ENCODE data around the gene TACC2.

TACC2 gene

GRCh38 chr10:122213364-122213763, 224.4 kb downstream of the TACC2 start:
- H3K27ac ChIP-seq = no peak overlapping the region
- no peak for TF ChIP-seq ZFX (IDR thresholded peaks at IDR 0.05)
- TF ChIP-seq CTCF (conservative IDR thresholded peaks at IDR 0.05) = no peak

DNA sequence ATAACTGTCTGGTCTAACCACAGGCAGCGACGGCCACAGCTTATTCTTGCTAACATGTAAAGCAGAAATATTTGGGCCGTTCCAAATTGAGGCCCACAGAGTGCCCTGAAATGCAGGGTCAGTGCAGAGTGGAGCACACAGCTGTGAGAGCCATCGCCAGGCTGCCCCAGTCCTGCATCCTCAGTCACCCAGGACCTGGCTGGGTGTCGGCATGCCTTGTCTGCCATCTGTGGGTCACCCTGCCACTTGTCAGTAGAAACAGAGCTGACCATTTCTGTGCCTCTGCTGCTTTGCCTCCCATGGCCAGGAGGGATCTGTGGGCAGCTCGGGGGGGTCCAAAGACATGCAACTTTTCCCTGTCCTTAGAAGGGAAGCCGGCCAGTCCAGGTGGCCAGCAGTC, 224.8 kb downstream of the TACC2 start:
- no peak for TF ChIP-seq ZFX (IDR thresholded peaks at IDR 0.05)
- TF ChIP-seq CTCF (conservative IDR thresholded peaks at IDR 0.05) = no peak
- H3K27ac ChIP-seq = no peak overlapping the region

- TF ChIP-seq CTCF (conservative IDR thresholded peaks at IDR 0.05) (no peak), ZFX (IDR thresholded peaks at IDR 0.05) (no peak)
- no peak overlapping the region for H3K27ac ChIP-seq
These were observed 227.1 kb downstream of the TACC2 start for GRCh38 chr10:122216047-122216446.

- TF ChIP-seq ZFX (IDR thresholded peaks at IDR 0.05) (no peak), CTCF (conservative IDR thresholded peaks at IDR 0.05) (no peak)
- no peak overlapping the region for H3K27ac ChIP-seq
These were observed 230.4 kb downstream of the TACC2 start for GRCh38 chr10:122219340-122219739.

- TF ChIP-seq ZFX (IDR thresholded peaks at IDR 0.05) = no peak
- no peak for TF ChIP-seq CTCF (conservative IDR thresholded peaks at IDR 0.05)
- H3K27ac ChIP-seq = no peak overlapping the region
These were observed 231.8 kb downstream of the TACC2 start for GRCh38 chr10:122220736-122221135.

DNA sequence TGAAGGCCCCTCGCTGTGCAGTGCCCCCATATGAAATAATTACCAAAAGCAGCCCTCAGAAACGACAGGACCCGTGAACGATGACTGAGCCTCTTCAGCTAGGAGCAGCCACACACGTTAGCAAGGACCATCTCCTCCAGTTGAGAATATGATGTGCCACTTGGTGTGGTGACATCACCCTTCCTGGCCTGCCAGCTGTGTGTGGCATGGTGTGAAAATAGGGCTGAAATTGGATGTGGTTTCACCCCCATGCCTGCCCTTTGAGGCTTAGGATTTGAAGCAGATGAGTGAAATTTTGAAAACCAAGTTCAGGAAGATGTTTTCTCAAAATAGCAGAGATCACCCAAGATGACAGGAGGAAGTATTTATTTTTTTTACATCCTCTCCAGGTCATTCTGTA, 233.0 kb downstream of the TACC2 start:
- no peak for TF ChIP-seq ZFX (IDR thresholded peaks at IDR 0.05)
- no peak for TF ChIP-seq CTCF (conservative IDR thresholded peaks at IDR 0.05)
- H3K27ac ChIP-seq = no peak overlapping the region

DNA sequence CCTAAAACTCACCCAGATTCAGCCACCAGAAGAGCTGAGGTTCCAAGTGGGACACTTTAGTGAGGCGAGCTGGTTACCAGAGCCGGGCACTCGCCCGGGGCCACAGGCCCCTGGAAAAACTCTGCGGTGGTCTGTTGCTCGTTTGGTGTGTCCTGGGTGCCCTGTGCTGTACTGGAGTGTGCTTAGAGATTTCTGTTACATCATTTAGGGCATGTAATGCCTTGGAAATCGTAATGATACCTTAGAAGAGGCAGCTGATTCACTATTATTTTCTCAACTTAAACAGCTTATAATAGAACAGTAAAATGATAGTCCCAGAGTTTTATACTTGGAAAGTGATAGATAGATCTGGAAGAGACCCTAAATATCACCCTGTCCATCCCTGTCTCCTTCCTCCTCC, 233.7 kb downstream of the TACC2 start:
- no peak for TF ChIP-seq ZFX (IDR thresholded peaks at IDR 0.05)
- no peak for TF ChIP-seq CTCF (conservative IDR thresholded peaks at IDR 0.05)
- H3K27ac ChIP-seq = no peak overlapping the region
